Measurements from ENCODE around the gene CCT2. TPM values are rescaled to one million over a fixed set of nuclear protein-coding genes. Genes with fewer than 3 reads are reported as not detected.

CCT2 gene
- total and polyA plus RNA-seq, 2 donors (not counting 1 experiment from before 2014, with no cell fraction given) = 174 to 178 TPM

- no peaks in the 10 kb centered on the region for H3K4me1 ChIP-seq (ENCODE audit: control insufficient read depth, extremely low read depth, insufficient read depth, low read length)
- peaks cover 3% of the 10 kb centered on the region for H3K36me3 ChIP-seq (ENCODE audit: control insufficient read depth, insufficient read depth, low read length)
- DNase-seq (ENCODE audit: low read depth in 2 of 2) = no peak
Observed at GRCh38 chr12:69608114-69608513, 22.9 kb downstream of the CCT2 start.

GRCh38 chr12:69610126-69610525 is 24.9 kb downstream of the CCT2 start:
- Histone ChIP-seq H3K79me2 (ENCODE audit: control insufficient read depth, insufficient read depth, low read length) (no peaks in the 10 kb centered on the region), H3K9ac (ENCODE audit: insufficient read depth, low read length) (no peak overlapping the region), H3K4me1 (ENCODE audit: control insufficient read depth, extremely low read depth, insufficient read depth, low read length) (no peaks in the 10 kb centered on the region), H3K36me3 (ENCODE audit: control insufficient read depth, insufficient read depth, low read length) (no peaks in the 10 kb centered on the region), H3K4me3 (replicated peaks in 1 of 4; ENCODE audit: control extremely low read depth in 1 of 4, insufficient read depth in 1 of 4, low read depth in 3 of 4, low read length in 4 of 4) (no peak overlapping the region), H3K27me3 (ENCODE audit: control insufficient read depth, insufficient read depth, low read length) (no peaks in the 10 kb centered on the region), H4K20me1 (ENCODE audit: control insufficient read depth, extremely low read depth, insufficient read depth, low read length) (no peaks in the 10 kb centered on the region), H2AFZ (ENCODE audit: low read length) (no peak overlapping the region), H3K9me3 (ENCODE audit: control insufficient read depth, insufficient read depth, low read depth, low read length) (no peaks in the 10 kb centered on the region), H3K4me2 (ENCODE audit: extremely low read depth, insufficient read depth, low read length) (no peak overlapping the region), H3K27ac (ENCODE audit: insufficient read depth, low read length) (no peak overlapping the region)
- DNase-seq (ENCODE audit: low read depth in 2 of 2) = no peak
- TF ChIP-seq EZH2 (IDR thresholded peaks at IDR 0.05; ENCODE audit: low read length, missing control alignments) (no peak), CTCF (conservative IDR thresholded peaks at IDR 0.05 in 1 of 2, IDR thresholded peaks at IDR 0.05 in 1 of 2; ENCODE audit: low read depth in 1 of 2, low read length in 2 of 2) (no peak)

More at GRCh38 chr12:69608114-69608513, 22.9 kb downstream of the CCT2 start:
- Histone ChIP-seq H3K9ac (ENCODE audit: insufficient read depth, low read length) (no peak overlapping the region), H2AFZ (ENCODE audit: low read length) (no peak overlapping the region), H4K20me1 (ENCODE audit: control insufficient read depth, extremely low read depth, insufficient read depth, low read length) (no peaks in the 10 kb centered on the region), H3K9me3 (ENCODE audit: control insufficient read depth, insufficient read depth, low read depth, low read length) (no peaks in the 10 kb centered on the region), H3K27me3 (ENCODE audit: control insufficient read depth, insufficient read depth, low read length) (no peaks in the 10 kb centered on the region), H3K4me2 (ENCODE audit: extremely low read depth, insufficient read depth, low read length) (no peak overlapping the region), H3K79me2 (ENCODE audit: control insufficient read depth, insufficient read depth, low read length) (no peaks in the 10 kb centered on the region), H3K27ac (ENCODE audit: insufficient read depth, low read length) (no peak overlapping the region), H3K4me3 (replicated peaks in 1 of 4; ENCODE audit: control extremely low read depth in 1 of 4, insufficient read depth in 1 of 4, low read depth in 3 of 4, low read length in 4 of 4) (no peak overlapping the region)
- TF ChIP-seq CTCF (conservative IDR thresholded peaks at IDR 0.05 in 1 of 2, IDR thresholded peaks at IDR 0.05 in 1 of 2; ENCODE audit: low read depth in 1 of 2, low read length in 2 of 2) = no peak
- TF ChIP-seq EZH2 (IDR thresholded peaks at IDR 0.05; ENCODE audit: low read length, missing control alignments) = no peak

DNA sequence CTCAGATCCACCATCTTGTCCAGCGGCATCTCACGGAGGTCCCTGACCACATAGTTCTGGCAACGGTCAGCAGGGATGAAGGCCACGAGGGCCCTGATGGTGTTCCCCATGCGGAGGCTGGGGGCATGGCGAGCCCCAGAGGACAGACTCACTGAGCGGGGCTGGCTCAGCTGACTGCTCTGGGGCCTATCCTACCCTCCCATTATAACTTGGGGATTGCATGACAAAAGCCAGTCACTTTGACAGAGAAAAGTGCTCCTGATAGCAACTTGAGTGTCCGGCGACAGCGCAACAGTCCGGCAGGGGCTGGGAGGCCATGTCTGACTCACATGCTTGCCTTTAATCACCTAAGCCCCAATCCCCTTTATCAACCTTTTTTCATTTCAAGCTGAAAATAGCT is 25.5 kb downstream of the CCT2 start, which contains the start of gene LRRC10:
Gene LRRC10, minus strand, starts transcription at position 179 of the 400 bp plus-strand sequence. Its CDS starts 69 bp downstream, at position 110.
- no peaks in the 10 kb centered on the region for H3K79me2 ChIP-seq (ENCODE audit: control insufficient read depth, insufficient read depth, low read length)
- H3K36me3 ChIP-seq (ENCODE audit: control insufficient read depth, insufficient read depth, low read length) = no peaks in the 10 kb centered on the region
- no peak within 1 kb of the TSS for H3K4me2 ChIP-seq (ENCODE audit: extremely low read depth, insufficient read depth, low read length)
- H2AFZ ChIP-seq (ENCODE audit: low read length) = no peak within 1 kb of the TSS
- H3K27me3 ChIP-seq (ENCODE audit: control insufficient read depth, insufficient read depth, low read length) = no peaks in the 10 kb centered on the region
- no peak within 1 kb of the TSS for H3K27ac ChIP-seq (ENCODE audit: insufficient read depth, low read length)
- no peak within 1 kb of the TSS for H3K9ac ChIP-seq (ENCODE audit: insufficient read depth, low read length)
- H3K9me3 ChIP-seq (ENCODE audit: control insufficient read depth, insufficient read depth, low read depth, low read length) = no peaks in the 10 kb centered on the region
- H3K4me3 ChIP-seq (replicated peaks in 1 of 4; ENCODE audit: control extremely low read depth in 1 of 4, insufficient read depth in 1 of 4, low read depth in 3 of 4, low read length in 4 of 4) = no peak within 1 kb of the TSS
- H3K4me1 ChIP-seq (ENCODE audit: control insufficient read depth, extremely low read depth, insufficient read depth, low read length) = no peaks in the 10 kb centered on the region
- TF ChIP-seq EZH2 (IDR thresholded peaks at IDR 0.05; ENCODE audit: low read length, missing control alignments) (no peak), CTCF (conservative IDR thresholded peaks at IDR 0.05 in 1 of 2, IDR thresholded peaks at IDR 0.05 in 1 of 2; ENCODE audit: low read depth in 1 of 2, low read length in 2 of 2) (no peak)
- DNase-seq (ENCODE audit: low read depth in 2 of 2) = no peak
- no peaks in the 10 kb centered on the region for H4K20me1 ChIP-seq (ENCODE audit: control insufficient read depth, extremely low read depth, insufficient read depth, low read length)
